SU-DHL-6 (cell line): Measurements from ENCODE around the gene MAP2K3.
"Not testable (repeated sequence)": the region's sequence is repeated elsewhere in the genome, so short reads cannot be mapped to it uniquely, and the experiment has no call there.

Source experiments
- EZH2phosphoT487 ChIP-seq: fragments of 200-600 bp; sonication (generic), shearing (Covaris generic); conservative IDR thresholded peaks from 2 replicates; pipeline ENCODE4 v1.6.1; 2018; ENCODE audit warnings: mild to moderate bottlenecking, antibody characterized with exemption, low read length, moderate library complexity, mixed read lengths
- TF ChIP-seq, protein P1 (sequence below): fragments of 200-600 bp; sonication (generic); IDR thresholded peaks from one replicate; pipeline ENCODE4 v1.5.1; 2017; ENCODE audit warnings: antibody characterized with exemption, mild to moderate bottlenecking, low read length, moderate library complexity; ENCODE audit not compliant: insufficient read depth, poor library complexity, severe bottlenecking

DNA sequence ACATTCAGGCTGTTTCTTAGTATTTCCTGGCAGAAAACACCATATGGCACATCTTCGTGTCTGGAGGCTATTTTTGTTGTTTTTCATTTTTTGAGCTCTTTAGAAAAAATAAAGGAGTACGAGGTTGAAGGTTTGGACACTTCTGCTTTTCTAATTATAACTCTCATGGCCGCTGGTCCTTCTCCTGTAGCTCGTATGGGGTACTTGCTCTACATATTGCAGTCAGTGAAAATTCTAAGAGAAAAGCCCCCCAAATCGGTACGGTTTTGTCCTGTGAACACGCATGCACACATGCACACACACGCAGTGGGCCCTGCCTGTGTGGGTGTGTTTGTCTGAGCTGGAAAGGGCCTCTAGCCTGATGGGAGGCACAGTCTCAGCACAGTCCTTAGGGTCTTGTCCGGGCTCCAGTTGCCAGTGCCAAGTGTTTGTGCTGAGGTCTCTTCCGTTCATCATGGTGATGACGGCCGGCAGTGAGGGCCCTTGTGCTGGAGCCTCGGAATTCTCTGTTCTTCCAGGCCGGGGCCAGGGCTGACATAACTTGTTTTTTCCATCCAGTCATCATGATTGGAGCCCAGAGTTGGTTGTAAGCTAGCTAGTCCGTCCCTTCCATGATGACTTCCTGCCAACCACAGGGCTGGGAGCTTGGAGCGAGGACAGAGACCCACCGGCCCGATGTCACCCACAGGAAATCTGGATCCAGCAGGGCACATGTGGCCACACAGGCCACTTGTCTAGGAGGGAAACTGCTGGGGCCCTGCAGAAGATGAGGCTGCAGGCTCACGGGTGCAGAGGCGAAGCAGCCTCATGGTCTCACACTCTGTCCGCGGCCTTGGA is 26.5 kb downstream of the MAP2K3 start:
- TF ChIP-seq, protein P1, sequence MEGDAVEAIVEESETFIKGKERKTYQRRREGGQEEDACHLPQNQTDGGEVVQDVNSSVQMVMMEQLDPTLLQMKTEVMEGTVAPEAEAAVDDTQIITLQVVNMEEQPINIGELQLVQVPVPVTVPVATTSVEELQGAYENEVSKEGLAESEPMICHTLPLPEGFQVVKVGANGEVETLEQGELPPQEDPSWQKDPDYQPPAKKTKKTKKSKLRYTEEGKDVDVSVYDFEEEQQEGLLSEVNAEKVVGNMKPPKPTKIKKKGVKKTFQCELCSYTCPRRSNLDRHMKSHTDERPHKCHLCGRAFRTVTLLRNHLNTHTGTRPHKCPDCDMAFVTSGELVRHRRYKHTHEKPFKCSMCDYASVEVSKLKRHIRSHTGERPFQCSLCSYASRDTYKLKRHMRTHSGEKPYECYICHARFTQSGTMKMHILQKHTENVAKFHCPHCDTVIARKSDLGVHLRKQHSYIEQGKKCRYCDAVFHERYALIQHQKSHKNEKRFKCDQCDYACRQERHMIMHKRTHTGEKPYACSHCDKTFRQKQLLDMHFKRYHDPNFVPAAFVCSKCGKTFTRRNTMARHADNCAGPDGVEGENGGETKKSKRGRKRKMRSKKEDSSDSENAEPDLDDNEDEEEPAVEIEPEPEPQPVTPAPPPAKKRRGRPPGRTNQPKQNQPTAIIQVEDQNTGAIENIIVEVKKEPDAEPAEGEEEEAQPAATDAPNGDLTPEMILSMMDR = not testable (repeated sequence)
- not testable (repeated sequence) for TF ChIP-seq EZH2phosphoT487
